ENCODE results near the gene RBM19.
"Not testable (repeated sequence)": the region's sequence is repeated elsewhere in the genome, so short reads cannot be mapped to it uniquely, and the experiment has no call there.

The RBM19 gene

DNA sequence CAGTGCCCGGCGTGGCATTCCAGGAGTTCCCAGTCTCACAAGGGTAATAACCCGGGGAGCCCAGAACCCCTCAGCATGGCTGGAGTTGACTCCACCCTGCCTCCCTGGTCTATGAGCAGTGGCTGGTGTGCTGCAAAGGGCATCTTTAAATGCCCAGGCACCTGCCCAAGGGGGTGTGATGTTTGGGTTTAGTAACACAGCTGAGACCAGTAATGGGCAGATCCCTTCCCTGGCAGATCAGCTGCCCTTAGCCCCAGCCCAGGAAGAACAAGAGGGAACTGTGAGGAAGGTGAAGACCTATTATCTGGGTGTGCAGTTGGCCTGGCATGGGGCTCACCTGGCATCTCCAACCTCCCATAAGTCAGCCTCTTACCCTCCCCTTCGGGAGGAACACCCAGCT is 35.9 kb downstream of the RBM19 start:
- DNase-seq = no peak

DNA sequence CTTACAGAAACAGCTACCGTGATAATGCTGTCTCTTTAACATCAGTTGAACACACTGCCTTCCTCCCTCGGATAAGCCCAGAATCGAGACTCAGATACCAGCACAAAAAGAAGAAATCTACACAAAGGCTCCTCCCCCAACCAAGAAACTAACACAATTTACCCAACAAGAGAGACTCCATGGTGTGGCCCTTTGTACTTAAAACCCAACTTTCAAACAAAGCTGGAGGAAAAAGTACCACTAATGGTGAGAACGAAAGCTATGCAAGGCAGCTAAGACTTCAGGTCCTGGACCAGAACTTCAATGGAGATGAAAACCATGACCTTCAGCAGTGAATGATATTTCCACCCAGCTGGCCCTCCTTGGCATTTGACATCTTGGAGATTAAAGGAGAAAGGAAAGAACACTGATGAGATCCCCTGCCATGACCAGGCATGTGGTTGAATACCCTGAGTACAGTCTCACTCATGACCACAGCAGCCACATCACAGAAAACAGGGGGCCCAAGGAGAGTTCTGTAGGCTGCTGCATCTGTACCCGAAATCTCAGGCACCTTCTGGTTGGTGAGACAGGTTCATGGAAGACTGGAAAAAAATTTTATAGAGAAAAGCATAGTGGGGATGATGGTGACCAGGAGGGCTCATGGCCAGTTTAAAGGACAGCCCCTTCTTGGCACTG is 36.7 kb downstream of the RBM19 start:
- no peak for DNase-seq

DNA sequence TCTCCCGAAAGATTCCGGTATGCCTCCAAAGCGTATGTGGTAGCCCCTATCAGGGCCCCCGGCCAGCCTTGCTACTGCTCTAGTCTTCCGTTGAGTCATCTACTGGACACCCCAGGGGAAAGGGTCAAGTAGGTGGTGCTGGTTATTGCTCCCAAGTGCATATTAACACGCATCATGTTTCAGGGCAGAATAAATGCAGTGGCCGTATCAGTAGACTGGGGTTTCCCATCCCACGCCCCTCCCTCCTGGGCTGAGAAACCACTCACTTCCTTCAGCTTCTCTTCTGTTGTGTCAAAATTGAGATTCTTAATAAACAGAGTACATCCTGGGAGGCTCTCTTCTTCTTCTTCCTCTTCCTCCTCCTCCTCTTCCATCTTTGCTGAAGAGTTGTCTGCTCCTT is 39.3 kb downstream of the RBM19 start:
- no peak for DNase-seq

DNA sequence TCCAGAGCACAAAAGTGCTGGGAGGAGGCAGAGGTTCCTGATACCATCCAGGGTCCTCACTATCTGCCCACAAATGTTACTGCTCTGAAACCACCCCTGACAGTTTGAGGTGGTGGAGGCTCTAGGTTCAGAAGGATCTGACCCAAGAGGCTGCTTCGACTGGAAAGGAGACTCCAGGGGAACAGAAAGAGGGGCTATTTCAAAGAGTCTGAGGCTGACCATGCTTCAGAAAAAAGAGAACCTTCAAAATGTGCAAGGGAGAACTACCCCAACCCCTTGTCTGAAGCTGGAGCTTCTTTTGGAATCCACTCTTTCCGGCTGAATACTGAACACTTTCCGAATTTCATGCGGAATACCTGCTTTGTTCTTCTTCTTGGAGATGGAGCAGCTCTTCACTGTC is 41.8 kb downstream of the RBM19 start:
- no peak for DNase-seq

DNA sequence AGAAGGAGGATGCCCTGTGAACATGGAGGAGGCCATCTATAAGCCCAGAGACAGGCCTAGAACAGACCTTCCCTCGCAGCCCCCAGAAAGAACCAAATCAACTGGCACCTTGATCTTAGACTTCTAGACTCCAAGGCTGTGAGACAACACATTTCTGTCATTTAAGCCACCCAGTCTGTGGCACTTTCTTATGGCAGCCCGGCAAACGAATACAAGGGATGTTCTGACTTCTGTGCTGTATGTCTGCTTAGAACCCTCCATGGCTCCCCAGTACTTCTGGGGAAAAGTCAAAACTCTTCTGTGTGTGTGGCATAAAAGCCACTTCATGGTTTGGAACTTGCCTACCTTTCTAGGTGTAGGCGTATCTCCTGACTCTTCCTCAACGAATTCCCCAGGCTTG is 42.9 kb downstream of the RBM19 start:
- DNase-seq = no peak

DNA sequence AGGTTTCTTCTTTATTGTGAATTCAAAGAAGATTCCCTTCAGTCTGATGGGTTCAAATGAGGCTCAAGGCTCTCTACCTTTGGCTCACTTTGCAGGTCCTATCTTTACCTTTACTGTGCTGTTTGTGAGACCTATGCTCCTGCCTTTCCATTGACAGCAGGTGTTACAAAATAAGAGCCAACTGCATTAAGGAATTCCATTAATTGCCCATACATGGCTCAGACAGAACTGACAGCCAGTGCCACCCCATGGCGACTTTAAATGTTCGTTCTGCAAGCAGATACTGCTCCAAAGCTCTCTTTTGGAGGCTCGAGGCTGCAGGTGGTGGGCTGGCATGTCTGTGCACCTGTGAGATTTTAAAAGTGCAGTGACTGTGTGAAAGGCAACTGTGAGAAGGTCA is 44.7 kb downstream of the RBM19 start:
- no peak for DNase-seq

DNA sequence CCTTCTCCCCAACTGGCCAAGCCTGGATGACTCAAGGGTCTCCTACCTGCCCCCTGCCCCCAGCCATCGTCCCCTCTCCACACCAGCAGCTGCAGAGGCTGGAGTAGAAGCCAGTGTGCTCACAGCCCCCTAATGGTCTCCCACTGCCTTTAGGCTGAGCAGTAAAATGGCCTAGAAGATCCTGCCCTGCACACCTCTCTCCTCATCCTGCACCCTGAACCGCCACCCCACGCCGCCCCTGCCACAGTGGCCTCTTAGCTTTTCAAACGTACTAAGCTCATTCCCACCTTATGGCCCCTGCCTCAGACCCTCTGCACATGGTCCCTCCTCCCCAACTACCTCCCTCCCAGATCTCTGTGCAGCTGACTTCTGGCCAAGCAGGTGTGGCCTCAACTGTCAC is 46.3 kb downstream of the RBM19 start:
- no peak for DNase-seq

DNA sequence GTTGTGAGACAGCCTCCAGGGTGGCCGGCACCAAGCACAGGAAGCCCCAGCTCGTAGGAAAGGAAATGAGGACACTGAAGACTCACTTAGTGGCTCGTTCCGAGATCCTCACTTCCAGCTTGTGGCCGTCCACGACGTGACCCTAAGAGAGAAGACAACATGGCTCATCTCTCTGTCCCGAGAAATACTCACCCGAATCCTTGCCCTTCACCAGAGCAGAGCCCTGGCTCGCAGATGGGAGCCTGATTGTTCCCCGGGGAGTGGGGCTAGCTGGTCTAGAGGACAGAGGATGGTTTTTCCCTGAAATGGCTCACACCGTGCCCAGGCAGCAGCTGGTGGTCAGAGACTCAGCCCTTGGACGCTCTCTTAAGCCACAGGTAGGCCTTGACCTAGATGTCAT is 47.8 kb downstream of the RBM19 start:
- DNase-seq = no peak

DNA sequence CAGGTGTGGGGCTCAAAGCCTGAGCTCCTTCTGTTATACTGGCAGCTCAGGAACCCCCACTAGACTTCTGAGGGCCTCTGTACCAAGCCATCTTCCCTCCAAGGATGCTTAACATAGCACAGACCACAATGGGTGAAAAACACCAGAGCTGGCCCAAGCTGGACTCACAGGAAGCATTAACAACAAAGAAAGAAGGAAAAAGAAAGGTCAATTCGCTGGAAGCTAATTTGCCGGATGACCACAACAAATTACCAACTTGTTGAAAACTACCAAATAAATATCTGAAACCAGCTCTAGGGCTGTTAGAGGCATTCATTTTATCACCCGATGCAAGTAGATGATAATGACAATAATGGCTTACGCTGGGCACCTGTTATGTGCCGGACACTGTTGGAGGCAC is 48.7 kb downstream of the RBM19 start:
- DNase-seq = no peak

DNA sequence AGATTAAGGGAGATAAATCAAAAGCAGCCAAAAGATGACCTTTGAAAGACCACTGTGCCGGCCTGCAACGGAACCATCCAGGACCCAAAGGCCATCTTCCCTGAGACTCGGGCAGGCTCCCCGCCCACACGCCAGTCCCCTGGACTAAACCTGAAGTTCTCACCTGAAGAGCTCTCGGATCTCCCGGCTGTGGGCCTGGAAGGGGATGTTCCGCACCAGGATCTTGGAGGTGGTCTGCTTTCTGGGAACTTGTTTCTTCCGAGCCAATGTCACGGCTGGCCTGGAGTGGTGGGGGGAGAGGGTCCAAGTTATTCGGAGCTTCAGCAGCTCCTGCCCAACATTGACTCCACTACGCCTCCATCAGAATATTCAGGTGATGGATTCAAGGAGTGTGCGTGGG is 51.3 kb downstream of the RBM19 start:
- no peak for DNase-seq

DNA sequence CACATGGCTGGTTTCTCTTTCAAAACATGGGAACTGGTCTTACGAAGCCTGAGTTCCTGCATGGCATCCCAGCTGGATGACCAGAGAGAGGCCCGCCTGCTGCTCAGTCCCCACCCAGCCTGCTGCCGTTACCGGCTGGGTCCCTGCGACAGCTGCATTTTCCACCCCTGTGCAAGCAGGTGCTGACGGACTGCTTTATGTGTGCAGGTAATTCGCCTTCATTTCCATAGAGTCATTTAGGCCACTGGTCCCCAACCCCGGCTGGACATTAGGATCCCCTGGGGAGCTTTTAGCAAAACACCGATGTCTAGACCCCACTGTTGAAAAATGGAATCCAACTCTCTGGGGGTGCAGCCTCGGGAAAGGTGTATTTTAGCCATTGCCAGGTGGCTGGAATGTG is 51.9 kb downstream of the RBM19 start:
- no peak for DNase-seq

DNA sequence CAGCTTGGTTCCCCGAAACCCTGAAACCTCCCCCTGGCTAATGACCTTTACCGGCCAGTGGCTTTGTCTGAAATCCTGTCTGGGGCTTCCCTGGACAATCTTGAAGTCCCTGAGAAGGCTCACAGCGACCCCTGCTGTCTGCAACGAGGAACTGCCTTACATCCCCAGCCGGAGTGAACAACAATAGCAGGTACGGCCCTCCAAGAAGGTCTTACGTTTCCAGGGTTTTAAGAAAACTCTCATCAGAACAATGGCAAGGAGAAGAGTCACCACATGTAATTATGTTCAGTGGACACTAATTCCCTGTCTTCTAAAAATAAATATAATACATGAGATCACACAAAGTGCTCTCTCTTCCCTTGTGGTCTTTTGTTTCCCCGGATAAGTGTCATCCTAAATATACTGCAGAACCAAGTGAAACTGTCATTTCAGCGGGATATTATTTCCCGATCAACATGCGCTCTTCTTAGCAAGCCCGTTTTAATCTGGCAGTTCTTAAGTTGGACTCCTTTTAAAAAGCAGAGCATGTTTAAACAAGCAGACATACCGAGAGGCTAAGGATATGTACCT is 53.3 kb downstream of the RBM19 start:
- DNase-seq = peak; percentile 78

DNA sequence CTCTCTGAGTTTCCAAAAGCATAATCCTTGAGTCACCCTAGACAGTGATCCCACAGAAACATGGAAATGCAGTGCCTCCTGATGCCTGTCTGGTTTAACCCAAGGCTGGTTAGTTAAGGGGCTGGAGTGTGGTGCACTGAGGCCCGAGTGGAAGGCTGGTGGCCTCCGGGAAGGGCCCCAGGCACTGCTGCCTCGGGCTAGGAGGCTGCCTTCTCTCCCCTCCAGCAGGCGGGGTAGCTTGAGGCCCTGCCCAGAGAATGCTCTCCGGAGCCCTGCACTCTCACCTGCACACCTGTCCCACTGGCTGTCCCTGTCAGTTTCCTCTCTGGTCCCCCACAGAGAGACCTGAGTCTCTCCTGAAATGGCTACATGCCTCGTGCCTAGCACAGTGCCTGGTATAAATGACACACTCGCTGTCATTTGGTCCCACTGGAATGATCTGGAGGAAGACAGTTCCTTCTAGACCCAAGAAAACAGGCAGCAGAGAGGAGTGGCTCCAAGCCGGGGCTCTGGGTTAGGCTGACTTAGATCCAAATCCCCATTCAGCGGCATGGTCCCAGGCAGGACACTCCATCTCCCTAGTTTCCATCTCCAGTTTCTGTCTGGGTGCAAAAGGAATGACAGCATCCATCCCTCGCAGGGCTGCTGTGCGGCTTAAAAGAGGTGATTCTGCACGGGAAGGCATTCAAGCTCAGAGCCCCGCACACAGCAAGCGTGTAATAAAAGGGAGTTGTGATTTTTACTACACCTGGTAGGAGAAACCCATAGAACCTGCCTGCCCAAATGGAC is 54.0 kb downstream of the RBM19 start:
- DNase-seq = no peak

DNA sequence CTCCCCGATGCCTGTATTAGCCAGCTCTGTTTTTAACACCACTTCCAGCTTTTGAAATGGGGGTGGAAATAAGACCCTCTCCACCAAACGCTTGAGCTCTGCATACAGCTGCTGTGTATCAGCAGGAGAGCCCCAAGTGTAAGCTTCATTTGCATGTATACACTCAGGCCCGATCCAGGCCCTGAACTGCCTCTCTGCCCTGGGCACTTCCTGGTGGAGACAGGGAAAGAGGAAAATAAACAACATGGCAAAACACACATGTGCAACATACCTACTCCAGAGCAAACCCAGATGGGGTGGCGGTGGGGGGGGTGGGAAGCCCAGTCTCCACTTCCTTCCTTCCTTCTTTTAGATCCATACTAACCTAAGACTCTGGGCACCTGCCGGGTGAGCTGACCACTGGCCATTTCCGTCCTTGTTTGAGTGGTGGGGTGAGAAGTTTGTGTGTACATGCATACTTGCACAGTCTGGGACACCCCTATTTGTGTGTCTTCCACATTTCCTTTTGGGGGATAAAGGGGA is 55.3 kb downstream of the RBM19 start:
- no peak for DNase-seq

DNA sequence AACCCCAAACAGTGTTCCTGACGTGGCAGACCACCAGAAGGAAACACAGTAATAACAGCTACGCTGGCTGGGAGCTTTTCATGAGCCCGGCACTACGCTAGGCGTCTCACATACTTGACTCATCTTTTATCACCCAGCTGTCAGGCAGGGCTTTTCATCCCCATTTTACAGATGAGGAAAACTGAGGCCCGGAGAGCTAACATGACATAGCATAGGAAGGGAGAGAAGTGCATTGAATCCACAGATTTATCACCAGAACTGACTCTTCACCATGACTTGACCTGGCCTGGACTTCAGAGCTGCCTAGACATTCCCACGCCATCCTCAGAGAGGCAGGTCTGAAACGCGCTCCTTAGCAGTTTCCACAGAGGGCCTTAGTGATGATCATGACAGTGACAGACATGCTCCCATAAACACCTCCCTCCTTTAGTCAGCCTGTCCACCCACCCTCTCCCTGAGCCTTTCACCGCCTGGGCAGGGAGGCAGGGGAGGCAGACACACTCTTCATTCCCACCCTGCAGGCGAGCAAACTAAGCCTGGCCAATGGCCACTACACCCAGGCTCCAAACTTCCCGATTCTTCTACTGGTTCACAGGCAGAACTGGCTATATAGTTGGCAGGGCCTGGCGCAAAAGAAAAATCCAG is 56.2 kb downstream of the RBM19 start:
- DNase-seq = no peak

DNA sequence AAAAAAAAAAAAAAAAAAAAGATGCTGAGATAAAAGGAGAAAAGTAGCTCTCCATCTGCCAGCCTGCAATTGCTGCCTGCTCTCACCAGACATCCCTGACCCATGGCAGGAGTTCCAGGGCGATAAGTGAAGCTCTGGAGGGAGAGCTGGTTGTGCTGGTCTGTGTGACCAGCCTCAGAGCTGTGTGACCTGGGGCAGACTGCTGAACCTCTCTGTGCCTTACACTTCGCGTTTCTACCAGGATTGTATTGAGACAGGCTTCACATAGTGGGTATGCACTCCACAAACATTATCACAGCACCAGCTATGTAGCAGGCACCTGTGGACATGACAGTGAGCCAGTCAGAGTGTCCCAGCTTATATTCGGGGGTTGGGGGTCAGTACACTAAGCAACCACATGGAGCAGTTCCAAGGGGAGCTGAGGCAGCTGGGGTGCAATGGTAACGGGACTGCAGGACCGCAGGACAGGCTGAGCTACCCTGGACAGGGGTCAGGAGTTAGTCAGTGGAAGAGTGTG is 57.5 kb downstream of the RBM19 start:
- DNase-seq = no peak

DNA sequence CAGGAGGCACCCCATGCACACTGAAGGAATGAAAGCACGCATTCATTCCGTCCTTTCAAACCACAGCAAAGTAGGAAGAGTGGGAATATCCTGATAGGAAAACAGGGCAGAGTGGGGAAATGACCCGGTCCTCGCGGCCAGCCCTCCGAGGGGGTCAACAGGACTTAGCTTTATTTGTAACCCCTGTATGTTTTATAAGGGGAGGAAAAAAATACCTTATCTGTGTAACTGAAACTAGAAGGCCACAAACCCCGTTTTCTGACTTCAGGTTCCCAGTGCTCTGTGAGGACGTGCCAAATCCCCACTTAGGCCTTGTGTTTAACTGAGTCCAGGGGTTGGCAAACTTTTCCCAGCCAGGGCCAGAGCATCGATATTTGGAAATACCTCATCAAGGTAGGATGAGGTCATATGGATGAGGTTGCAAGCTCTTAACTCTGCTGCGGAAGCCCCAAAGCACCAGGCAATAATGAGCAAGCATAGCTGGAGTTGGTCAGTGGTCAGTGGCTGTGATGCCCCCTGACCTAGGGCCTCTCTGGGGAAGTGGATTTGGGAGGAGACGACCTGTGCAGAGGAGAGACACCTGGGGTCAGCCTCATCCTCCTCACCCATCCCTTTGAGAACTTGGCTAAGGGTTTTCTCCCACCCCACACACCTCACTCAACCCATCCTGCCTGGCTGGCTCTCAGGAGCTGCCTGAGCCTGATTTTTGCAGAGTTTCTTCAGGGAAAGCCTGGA is 58.5 kb downstream of the RBM19 start:
- DNase-seq = no peak

DNA sequence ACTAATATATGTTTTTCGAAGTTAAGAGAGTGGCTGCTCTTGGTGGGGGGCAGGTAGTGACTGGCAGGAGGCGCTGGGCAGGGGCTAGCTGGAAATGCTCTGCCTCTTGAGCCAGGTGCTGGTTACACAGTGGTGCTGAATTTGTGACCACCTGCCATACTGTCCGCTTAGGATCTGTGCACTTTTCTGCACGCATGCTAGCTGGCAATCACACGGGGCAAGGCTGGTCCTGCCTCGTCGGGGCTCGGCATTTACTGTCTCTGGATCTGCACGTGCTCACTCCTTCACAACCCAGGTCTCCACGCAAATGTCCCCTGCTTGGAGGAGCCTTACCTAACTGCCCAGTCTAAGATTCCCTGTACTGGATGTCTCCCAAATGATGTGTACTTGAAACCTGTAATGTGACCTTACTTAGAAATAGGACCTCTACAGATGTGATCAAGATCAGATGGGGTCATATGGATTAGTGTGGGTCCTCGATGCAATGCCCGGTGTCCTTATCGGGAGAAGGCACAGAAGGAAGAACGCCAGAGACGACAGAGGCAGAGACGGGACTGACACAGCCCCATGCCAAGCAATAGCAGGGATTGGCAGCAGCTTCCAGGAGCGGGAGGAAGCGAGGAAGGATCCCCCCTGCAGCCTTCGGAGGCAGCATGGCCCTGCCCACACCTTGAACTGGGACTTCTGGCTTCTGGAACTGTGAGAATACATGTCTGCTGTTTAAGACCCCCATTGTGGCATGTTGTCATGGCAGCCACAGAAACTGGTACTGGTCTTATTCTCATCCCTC is 59.5 kb downstream of the RBM19 start:
- DNase-seq = no peak

DNA sequence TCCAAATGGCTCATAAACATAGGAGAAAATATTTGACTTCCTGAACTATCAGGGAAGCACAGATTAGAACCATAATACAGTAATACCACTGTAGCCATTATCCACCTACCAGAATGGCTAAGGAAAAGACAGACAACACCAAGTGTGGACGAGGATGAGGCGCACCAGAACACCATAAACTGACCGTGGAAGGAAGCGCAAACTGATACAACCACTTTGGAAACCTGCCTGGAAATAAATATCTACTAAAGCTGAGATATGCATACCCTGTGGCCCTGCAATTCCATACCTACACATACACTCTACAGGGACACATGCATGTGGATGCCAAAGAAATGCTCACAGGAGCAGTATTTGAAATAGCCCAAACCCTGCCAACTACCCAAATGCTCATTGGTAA is 60.3 kb downstream of the RBM19 start:
- DNase-seq = no peak

DNA sequence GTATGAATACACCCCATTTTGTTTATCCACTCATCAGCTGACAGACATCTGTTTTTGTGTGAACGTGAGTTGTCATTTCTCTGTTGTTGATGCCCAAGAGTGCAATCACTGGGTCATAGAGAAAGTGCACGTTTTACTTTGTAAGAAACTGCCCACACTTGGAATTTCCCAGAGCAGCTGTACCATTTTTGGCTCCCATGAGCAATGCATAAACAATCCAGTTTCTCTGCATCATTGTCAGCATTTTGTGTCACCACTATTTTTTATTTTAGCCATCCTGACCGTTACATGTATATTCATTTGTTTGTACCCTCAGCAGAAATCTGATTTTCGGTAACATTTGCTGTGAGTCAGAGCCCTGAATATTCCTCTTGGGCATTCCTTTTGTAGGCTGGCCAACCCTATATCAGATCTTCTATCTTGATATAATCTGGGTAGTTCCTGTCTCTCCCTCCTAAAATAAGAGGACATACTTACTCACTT is 62.7 kb downstream of the RBM19 start:
- DNase-seq = no peak

DNA sequence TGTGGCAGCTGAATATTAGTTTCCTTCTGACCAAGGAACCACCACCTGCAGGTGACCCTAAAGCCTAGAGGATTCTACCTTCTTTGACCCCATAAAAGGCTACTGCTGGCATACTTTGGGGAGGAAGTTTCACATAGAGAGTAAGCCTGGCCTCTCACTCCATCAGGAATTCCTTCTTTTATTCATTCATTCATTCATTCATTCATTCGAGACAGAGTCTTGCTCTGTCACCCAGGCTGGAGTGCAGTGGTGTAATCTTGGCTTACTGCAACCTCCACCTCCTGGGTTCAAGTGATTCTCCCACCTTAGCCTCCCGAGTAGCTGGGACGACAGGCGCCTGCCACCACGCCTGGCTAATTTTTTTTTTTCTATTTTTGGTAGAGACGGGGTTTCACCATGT is 64.8 kb downstream of the RBM19 start:
- DNase-seq = not testable (repeated sequence)

DNA sequence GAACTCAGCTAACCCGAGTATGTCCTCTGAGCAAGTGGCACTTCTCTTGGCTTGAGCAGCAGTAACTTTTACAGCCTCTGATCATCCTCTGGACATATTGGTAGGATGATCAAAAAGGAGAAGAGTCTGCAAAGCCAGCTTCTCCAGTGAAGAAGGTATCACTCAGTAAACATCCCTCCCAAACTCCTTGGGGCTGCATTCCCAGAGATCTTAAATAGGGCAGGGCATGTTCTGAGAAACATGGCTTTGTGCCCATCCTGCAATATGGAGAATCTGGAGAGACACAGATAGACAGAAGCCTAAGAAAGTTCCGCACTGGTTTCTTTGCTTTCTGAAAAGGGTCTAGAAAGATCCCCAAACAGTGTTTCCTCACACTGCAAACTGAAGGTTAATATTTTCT is 65.4 kb downstream of the RBM19 start:
- DNase-seq = no peak
